Keratinocyte (primary cell): ENCODE results near the gene CLDN2.

ENCODE experiments used
- CTCF ChIP-seq, 3 experiments: IDR thresholded peaks in 1 of 3; conservative IDR thresholded peaks in 1 of 3; optimal IDR thresholded peaks in 1 of 3; 2 replicates in 2 of 3; 3 replicates in 1 of 3; pipeline versions ENCODE3 to v1.5.1; 2011; ENCODE audit warnings: low read length in 3 of 3, mild to moderate bottlenecking in 3 of 3, moderate library complexity in 2 of 3, control low read depth in 1 of 3, inconsistent platforms in 1 of 3; ENCODE audit not compliant: insufficient read depth in 2 of 3; ENCODE audit errors: extremely low read depth in 1 of 3
- EZH2 ChIP-seq: IDR thresholded peaks from one replicate; pipeline ENCODE4 v1.6.1; 2012; ENCODE audit warnings: inconsistent platforms, mild to moderate bottlenecking, low read length, moderate library complexity

GRCh38 chrX:106952089-106952488 is 31.9 kb downstream of the CLDN2 start:
- no peak for TF ChIP-seq CTCF (optimal IDR thresholded peaks at IDR 0.05 in 1 of 3, IDR thresholded peaks at IDR 0.05 in 1 of 3, conservative IDR thresholded peaks at IDR 0.05 in 1 of 3; ENCODE audit: extremely low read depth in 1 of 3, insufficient read depth in 2 of 3, low read length in 3 of 3)
- no peak for TF ChIP-seq EZH2
